ENCODE data around the gene RACK1.
A peak's percentile ranks its signal among the peaks of the same experiment; 100 is the strongest.
"Not testable (repeated sequence)": the region's sequence is repeated elsewhere in the genome, so short reads cannot be mapped to it uniquely, and the experiment has no call there.

Gene RACK1

GRCh38 chr5:181214249-181214648 lies 29.5 kb downstream of the RACK1 start:
- not testable (repeated sequence) for DNase-seq (ENCODE audit: low read depth)

- no peak for DNase-seq (ENCODE audit: low read depth)
These were observed 30.8 kb downstream of the RACK1 start for GRCh38 chr5:181212934-181213333.

- DNase-seq (ENCODE audit: low read depth): no peak
These were observed 31.6 kb downstream of the RACK1 start for GRCh38 chr5:181212080-181212479.

- no peak for DNase-seq (ENCODE audit: low read depth)
These were observed 32.5 kb downstream of the RACK1 start for GRCh38 chr5:181211208-181211607.

GRCh38 chr5:181210698-181211097 lies 33.0 kb downstream of the RACK1 start:
- not testable (repeated sequence) for DNase-seq (ENCODE audit: low read depth)

GRCh38 chr5:181210148-181210547 lies 33.6 kb downstream of the RACK1 start:
- DNase-seq (ENCODE audit: low read depth): not testable (repeated sequence)

GRCh38 chr5:181209006-181209405 lies 34.7 kb downstream of the RACK1 start:
- not testable (repeated sequence) for DNase-seq (ENCODE audit: low read depth)

GRCh38 chr5:181207960-181208253 lies 35.8 kb downstream of the RACK1 start:
- no peak for DNase-seq (ENCODE audit: low read depth)

GRCh38 chr5:181207214-181207959 lies 36.3 kb downstream of the RACK1 start:
- DNase-seq (ENCODE audit: low read depth): peak; percentile 89

- DNase-seq (ENCODE audit: low read depth): no peak
These were observed 37.7 kb downstream of the RACK1 start for GRCh38 chr5:181205761-181206649.

GRCh38 chr5:181204826-181205760 lies 38.6 kb downstream of the RACK1 start, which contains the start of gene TRIM7:
Gene TRIM7, minus strand, starts transcription at chr5:181205196. Its CDS starts 86 bp downstream, at chr5:181205110.
- no peak for DNase-seq (ENCODE audit: low read depth)

GRCh38 chr5:181204113-181204825 lies 39.4 kb downstream of the RACK1 start:
- DNase-seq (ENCODE audit: low read depth): no peak

GRCh38 chr5:181203777-181204112 lies 40.0 kb downstream of the RACK1 start:
- no peak for DNase-seq (ENCODE audit: low read depth)

- DNase-seq (ENCODE audit: low read depth): peak; percentile 76
These were observed 40.5 kb downstream of the RACK1 start for GRCh38 chr5:181203093-181203711.

GRCh38 chr5:181200816-181201215 lies 42.9 kb downstream of the RACK1 start:
- DNase-seq (ENCODE audit: low read depth): no peak

GRCh38 chr5:181199881-181200638 lies 43.6 kb downstream of the RACK1 start:
- DNase-seq (ENCODE audit: low read depth): no peak

GRCh38 chr5:181198905-181199519 lies 44.7 kb downstream of the RACK1 start:
- DNase-seq (ENCODE audit: low read depth): no peak

- no peak for DNase-seq (ENCODE audit: low read depth)
These were observed 45.5 kb downstream of the RACK1 start for GRCh38 chr5:181198106-181198685.

- no peak for DNase-seq (ENCODE audit: low read depth)
These were observed 46.3 kb downstream of the RACK1 start for GRCh38 chr5:181197326-181197951.

Data from iris pigment epithelial cell (primary cell).